DMS 273 (cell line): ENCODE results near the gene HNF1B.
A peak's percentile ranks its signal among the peaks of the same experiment; 100 is the strongest.

Experiments
- DNase-seq: peaks from one replicate; lab custom pipeline; 2025; ENCODE audit not compliant: unreplicated experiment; lab: John Stamatoyannopoulos, UW

The HNF1B gene

GRCh38 chr17:37737081-37737480 is 7.8 kb downstream of the HNF1B start:
- peak; percentile 34 for DNase-seq

GRCh38 chr17:37736428-37736827 is 8.4 kb downstream of the HNF1B start:
- DNase-seq = no peak

GRCh38 chr17:37735165-37735564 is 9.7 kb downstream of the HNF1B start:
- no peak for DNase-seq

- DNase-seq = no peak
Measured at GRCh38 chr17:37732316-37732715, 12.5 kb downstream of the HNF1B start.

GRCh38 chr17:37731056-37731455 is 13.8 kb downstream of the HNF1B start:
- DNase-seq = no peak

- no peak for DNase-seq
Measured at GRCh38 chr17:37729905-37730304, 15.0 kb downstream of the HNF1B start.

- no peak for DNase-seq
Measured at GRCh38 chr17:37726891-37727675, 17.8 kb downstream of the HNF1B start.

- no peak for DNase-seq
Measured at GRCh38 chr17:37726248-37726647, 18.6 kb downstream of the HNF1B start.

- no peak for DNase-seq
Measured at GRCh38 chr17:37725601-37726146, 19.2 kb downstream of the HNF1B start.

- DNase-seq = no peak
Measured at GRCh38 chr17:37725021-37725595, 19.8 kb downstream of the HNF1B start.

- no peak for DNase-seq
Measured at GRCh38 chr17:37720989-37721388, 23.9 kb downstream of the HNF1B start.

GRCh38 chr17:37719866-37720265 is 25.0 kb downstream of the HNF1B start:
- no peak for DNase-seq

- DNase-seq = no peak
Measured at GRCh38 chr17:37718324-37719048, 26.4 kb downstream of the HNF1B start.

GRCh38 chr17:37717627-37718323 is 27.1 kb downstream of the HNF1B start:
- no peak for DNase-seq

- DNase-seq = no peak
Measured at GRCh38 chr17:37714897-37715296, 30.0 kb downstream of the HNF1B start.

- DNase-seq = no peak
Measured at GRCh38 chr17:37713624-37714023, 31.2 kb downstream of the HNF1B start.

GRCh38 chr17:37713028-37713431 is 31.8 kb downstream of the HNF1B start:
- DNase-seq = no peak

GRCh38 chr17:37711113-37711512 is 33.7 kb downstream of the HNF1B start:
- DNase-seq = no peak

- peak; percentile 60 for DNase-seq
Measured at GRCh38 chr17:37710344-37710886, 34.4 kb downstream of the HNF1B start.

- DNase-seq = no peak
Measured at GRCh38 chr17:37708616-37709212, 36.1 kb downstream of the HNF1B start.
